ENCODE measurements around the gene SLC27A2.

- no peak for TF ChIP-seq POLR2AphosphoS5 (IDR thresholded peaks at IDR 0.05)
- TF ChIP-seq, protein P1, sequence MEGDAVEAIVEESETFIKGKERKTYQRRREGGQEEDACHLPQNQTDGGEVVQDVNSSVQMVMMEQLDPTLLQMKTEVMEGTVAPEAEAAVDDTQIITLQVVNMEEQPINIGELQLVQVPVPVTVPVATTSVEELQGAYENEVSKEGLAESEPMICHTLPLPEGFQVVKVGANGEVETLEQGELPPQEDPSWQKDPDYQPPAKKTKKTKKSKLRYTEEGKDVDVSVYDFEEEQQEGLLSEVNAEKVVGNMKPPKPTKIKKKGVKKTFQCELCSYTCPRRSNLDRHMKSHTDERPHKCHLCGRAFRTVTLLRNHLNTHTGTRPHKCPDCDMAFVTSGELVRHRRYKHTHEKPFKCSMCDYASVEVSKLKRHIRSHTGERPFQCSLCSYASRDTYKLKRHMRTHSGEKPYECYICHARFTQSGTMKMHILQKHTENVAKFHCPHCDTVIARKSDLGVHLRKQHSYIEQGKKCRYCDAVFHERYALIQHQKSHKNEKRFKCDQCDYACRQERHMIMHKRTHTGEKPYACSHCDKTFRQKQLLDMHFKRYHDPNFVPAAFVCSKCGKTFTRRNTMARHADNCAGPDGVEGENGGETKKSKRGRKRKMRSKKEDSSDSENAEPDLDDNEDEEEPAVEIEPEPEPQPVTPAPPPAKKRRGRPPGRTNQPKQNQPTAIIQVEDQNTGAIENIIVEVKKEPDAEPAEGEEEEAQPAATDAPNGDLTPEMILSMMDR (IDR thresholded peaks at IDR 0.05), result no peak
- no peak for TF ChIP-seq POLR2A (IDR thresholded peaks at IDR 0.05)
- no peak for TF ChIP-seq EP300 (IDR thresholded peaks at IDR 0.05)
These were observed 4.8 kb downstream of the SLC27A2 start for GRCh38 chr15:50186752-50187151.
